ENCODE results near the gene COQ5.
"Not testable (repeated sequence)": the region's sequence is repeated elsewhere in the genome, so short reads cannot be mapped to it uniquely, and the experiment has no call there.

Gene COQ5

DNA sequence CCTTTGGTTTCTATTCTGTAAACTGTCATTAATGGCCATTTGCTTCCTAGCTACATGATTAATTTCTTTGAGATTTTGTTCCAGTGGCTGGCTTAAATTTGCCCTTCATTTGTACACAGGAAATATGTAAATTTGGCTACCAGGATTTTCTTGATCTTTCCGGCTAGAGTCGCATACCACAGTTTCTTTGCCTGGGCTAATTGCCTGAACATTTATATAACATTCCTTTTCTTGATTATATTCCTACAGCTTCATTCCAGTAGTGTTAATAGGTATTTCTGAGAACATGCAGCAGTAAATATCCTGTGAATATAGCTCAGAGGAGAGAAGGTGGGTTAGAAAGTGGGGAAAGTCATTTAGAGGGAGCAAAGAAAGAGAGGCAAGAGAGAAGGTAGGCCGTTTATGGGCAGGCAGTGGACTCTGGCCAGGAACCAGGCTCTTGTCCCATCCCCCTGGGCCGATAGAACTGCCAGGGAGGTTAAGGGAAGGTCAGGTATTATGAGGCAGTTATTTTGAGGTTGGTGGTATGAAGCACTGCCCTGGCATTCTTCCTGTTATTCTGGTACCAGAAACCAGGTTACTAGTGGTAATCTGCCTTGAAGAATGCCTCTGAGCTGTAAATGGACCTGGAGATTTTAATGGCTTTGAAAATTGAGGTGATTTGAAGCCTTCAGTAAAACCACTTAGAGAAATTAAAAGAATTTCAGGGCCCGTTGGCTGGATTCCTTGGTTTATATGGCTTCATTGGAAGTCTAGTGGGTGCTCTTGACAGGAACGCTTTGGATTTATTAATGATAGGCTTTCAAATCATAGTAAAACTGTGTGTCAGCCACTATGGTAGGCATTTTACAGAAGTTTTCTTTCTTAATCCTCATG, 9.6 kb upstream of the COQ5 start:
- TF ChIP-seq, protein P1, sequence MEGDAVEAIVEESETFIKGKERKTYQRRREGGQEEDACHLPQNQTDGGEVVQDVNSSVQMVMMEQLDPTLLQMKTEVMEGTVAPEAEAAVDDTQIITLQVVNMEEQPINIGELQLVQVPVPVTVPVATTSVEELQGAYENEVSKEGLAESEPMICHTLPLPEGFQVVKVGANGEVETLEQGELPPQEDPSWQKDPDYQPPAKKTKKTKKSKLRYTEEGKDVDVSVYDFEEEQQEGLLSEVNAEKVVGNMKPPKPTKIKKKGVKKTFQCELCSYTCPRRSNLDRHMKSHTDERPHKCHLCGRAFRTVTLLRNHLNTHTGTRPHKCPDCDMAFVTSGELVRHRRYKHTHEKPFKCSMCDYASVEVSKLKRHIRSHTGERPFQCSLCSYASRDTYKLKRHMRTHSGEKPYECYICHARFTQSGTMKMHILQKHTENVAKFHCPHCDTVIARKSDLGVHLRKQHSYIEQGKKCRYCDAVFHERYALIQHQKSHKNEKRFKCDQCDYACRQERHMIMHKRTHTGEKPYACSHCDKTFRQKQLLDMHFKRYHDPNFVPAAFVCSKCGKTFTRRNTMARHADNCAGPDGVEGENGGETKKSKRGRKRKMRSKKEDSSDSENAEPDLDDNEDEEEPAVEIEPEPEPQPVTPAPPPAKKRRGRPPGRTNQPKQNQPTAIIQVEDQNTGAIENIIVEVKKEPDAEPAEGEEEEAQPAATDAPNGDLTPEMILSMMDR (IDR thresholded peaks at IDR 0.05; ENCODE audit: low read depth, low read length) = no peak
- peak; percentile 60 to 70 for DNase-seq (ENCODE audit: low read depth in 2 of 2)
- H3K4me3 ChIP-seq (replicated peaks in 1 of 2; ENCODE audit: low read depth in 2 of 2, low read length in 2 of 2) = peak overlapping the region in 1 of 2 donors; percentile 11

DNA sequence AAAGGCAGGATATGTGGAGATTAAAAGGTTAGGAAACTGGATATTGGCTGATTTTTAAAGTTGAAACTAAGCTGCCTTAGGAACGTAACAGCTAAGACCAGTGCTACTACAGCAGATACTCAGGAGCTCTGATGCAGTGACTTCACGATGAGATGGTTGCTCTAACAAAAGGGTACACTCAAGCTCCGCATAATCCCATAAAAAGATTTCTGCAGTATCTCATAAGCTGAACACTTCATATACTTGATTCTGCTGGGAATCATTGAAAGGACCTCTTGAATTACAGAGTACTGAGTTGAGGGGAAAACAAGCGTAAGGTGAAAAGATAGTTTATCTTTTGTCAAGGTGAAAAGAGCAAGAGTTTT, 8.9 kb upstream of the COQ5 start:
- no peak for DNase-seq (ENCODE audit: low read depth in 2 of 2)
- TF ChIP-seq, protein P1 (IDR thresholded peaks at IDR 0.05; ENCODE audit: low read depth, low read length) = no peak
- H3K4me3 ChIP-seq (replicated peaks in 1 of 2; ENCODE audit: low read depth in 2 of 2, low read length in 2 of 2) = no peak overlapping the region

DNA sequence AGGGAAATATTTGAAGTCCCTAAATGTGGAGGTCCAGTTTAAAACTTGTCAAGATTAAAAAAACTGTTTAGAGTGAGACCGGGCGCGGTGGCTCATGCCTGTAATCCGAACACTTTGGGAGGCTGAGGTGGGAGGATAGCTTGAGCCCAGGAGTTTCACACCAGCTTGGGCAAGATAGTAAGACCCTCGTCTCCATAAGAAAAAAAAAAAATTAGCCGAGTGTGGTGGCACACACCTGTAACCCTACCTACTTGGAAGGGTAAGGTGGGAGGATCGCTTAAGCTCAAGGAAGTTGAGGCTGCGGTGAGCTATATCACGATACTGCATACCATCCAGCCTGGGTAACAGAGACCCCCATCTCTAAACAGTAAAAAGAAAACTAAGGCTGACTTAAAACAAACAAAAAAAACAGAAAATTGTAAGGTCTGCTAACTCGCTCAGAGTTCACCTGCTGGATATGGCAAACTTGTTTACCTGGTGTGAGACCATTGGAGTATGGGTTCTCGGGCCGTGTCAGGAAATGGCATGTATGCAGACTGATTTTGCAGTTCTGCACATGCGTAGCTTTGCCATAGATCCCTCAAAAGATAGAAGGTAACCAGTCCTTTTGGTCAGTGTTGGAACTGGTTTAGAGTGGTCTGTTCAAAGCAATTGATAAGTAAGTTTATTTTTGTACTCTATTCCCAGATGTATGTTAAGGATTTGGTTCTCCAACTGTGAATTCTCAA, 7.3 kb upstream of the COQ5 start:
- DNase-seq (ENCODE audit: low read depth in 2 of 2) = no peak
- TF ChIP-seq, protein P1 (IDR thresholded peaks at IDR 0.05; ENCODE audit: low read depth, low read length) = no peak
- peak overlapping the region; percentile 97 for H3K4me3 ChIP-seq (replicated peaks in 1 of 2; ENCODE audit: low read depth in 2 of 2, low read length in 2 of 2)

DNA sequence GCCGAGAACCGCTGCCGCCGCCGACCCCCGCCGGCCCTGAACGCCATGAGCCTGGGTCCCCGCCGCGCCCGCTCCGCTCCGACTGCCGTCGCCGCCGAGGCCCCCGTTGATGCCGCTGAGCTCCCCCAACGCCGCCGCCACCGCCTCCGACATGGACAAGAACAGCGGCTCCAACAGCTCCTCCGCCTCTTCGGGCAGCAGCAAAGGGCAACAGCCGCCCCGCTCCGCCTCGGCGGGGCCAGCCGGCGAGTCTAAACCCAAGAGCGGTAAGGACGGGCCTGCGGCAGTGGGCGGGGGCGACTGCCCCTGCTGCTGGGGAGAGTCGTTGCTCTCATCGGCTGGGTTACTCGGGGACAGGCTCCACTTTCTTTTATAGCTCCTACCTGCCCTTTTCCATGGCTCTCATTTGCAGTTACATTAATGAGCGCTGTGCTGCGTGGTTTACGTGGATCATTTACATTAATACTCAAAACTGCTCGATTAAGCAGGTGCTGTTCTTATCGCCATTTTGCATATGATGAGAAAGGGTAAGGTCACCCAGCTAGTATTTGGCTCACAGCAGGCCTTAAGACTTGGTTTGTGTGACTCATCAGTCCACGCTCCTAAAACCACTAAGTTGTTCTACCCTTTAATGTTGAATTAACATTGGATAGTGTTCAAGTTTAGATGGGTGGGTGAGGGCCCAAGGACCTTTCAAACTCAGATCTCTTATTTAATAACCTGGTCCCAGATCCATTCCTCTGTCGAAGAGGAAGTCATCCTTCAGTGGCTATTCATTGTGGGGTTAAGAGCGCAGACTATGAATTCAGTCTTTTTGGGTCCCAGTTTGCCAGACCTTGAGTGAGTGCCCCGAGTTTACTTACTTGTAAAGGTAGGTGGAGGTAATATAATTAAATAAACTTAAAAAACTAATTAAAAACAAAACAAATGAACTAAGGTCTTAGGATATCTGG, 6.0 kb upstream of the COQ5 start:
- TF ChIP-seq, protein P1 (IDR thresholded peaks at IDR 0.05; ENCODE audit: low read depth, low read length) = no peak
- DNase-seq (ENCODE audit: low read depth in 2 of 2) = peak; percentile 70 to 87
- peak overlapping the region; percentile 97 for H3K4me3 ChIP-seq (replicated peaks in 1 of 2; ENCODE audit: low read depth in 2 of 2, low read length in 2 of 2)

DNA sequence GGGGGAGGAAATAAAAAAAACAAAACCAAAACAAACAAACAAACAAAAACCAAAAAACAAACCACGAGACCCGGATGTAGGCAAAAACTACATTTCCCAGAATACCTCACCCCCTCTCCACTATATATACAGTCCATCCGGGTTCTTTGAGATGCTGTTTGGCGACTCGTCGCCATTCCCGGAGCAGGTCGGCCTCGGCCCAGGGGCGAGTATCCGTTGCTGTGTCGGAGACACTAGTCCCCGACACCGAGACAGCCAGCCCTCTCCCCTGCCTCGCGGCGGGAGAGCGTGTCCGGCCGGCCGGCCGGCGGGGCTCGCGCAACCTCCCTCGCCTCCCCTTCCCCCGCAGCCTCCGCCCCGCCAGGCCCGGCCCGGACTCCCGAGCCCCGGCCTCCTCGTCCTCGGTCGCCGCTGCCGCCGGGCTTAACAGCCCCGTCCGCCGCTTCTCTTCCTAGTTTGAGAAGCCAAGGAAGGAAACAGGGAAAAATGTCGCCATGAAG, 5.3 kb upstream of the COQ5 start, which contains the start of gene RNF10:
Gene RNF10 (plus strand): TSS at position 154 of the 500 bp plus-strand sequence. CDS start 456 bp downstream, outside the sequence.
- TF ChIP-seq, protein P1 (IDR thresholded peaks at IDR 0.05; ENCODE audit: low read depth, low read length) = no peak
- peak within 1 kb of the TSS; percentile 97 for H3K4me3 ChIP-seq (replicated peaks in 1 of 2; ENCODE audit: low read depth in 2 of 2, low read length in 2 of 2)
- DNase-seq (ENCODE audit: low read depth in 2 of 2) = peak; percentile 93 to 95

DNA sequence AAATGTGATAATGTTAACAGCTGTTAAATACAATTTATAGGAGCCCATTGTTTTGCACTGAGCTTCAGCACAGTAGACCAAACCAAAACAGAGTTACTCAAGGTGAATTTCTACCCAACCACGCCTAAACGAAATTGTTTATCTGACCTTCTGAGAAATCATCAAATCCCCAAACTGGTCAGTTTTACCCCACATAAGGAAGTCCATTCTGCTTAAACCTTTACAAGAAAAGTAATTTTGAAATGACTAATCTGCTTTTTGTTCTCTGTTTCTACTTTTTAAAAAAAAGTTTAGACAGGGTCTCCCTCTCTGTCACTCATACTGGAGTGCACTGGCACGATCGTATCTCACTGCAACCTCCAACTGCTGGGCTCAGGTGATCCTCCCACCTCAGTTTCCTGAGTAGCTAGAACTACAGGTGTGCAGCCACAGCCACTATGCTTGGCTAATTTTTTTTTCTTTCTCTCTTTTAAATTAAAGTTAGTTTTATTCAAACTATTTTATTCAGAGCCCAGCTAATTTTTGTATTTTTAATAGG, 3.8 kb upstream of the COQ5 start:
- TF ChIP-seq, protein P1 (IDR thresholded peaks at IDR 0.05; ENCODE audit: low read depth, low read length) = no peak
- no peak for DNase-seq (ENCODE audit: low read depth in 2 of 2)
- no peak overlapping the region for H3K4me3 ChIP-seq (replicated peaks in 1 of 2; ENCODE audit: low read depth in 2 of 2, low read length in 2 of 2)

DNA sequence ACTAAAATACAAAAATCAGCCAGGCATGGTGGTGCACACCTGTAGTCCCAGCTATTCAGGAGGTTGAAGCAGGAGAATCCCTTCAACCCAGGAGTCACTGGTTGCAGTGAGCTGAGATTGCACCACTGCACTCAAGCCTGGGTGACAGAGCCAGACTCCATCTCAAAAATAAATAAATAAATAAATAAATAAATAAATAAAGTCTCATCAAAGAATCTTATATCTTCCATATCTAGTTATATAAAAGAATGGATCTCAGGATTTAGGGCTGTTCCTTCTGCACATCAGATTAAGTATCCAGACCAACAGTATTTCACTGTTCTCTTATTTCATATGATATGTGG, 1.4 kb upstream of the COQ5 start:
- DNase-seq (ENCODE audit: low read depth in 2 of 2); H3K4me3 ChIP-seq (replicated peaks in 1 of 2; ENCODE audit: low read depth in 2 of 2, low read length in 2 of 2): not testable (repeated sequence)

Data from cardiac fibroblast (primary cell).